GM21825 (cell line): ENCODE data around the gene GPA33.

ENCODE experiments used
- ATAC-seq: cut with Tn5 transposase; IDR thresholded peaks from one replicate; pipeline ENCODE4 v1.9.1; 2021; ENCODE audit warnings: mild to moderate bottlenecking, moderate library complexity; ENCODE audit not compliant: unreplicated experiment

GPA33 gene

GRCh38 chr1:167118188-167118587 lies 28.0 kb upstream of the GPA33 start:
- no peak for ATAC-seq

- no peak for ATAC-seq
These were observed 27.0 kb upstream of the GPA33 start for GRCh38 chr1:167117225-167117624.

- no peak for ATAC-seq
These were observed 26.0 kb upstream of the GPA33 start for GRCh38 chr1:167116174-167116573.

GRCh38 chr1:167115655-167116054 lies 25.5 kb upstream of the GPA33 start:
- no peak for ATAC-seq

- no peak for ATAC-seq
These were observed 24.5 kb upstream of the GPA33 start for GRCh38 chr1:167114725-167115124.

GRCh38 chr1:167111868-167112709 lies 21.9 kb upstream of the GPA33 start:
- no peak for ATAC-seq

GRCh38 chr1:167110586-167110985 lies 20.4 kb upstream of the GPA33 start:
- no peak for ATAC-seq

- ATAC-seq = peak; percentile 55
These were observed 18.9 kb upstream of the GPA33 start for GRCh38 chr1:167109125-167109524.

- ATAC-seq = no peak
These were observed 17.3 kb upstream of the GPA33 start for GRCh38 chr1:167107456-167107855.

- no peak for ATAC-seq
These were observed 15.9 kb upstream of the GPA33 start for GRCh38 chr1:167106119-167106461.

- ATAC-seq = no peak
These were observed 15.3 kb upstream of the GPA33 start for GRCh38 chr1:167105271-167106118.

GRCh38 chr1:167104256-167104633 lies 14.1 kb upstream of the GPA33 start:
- ATAC-seq = no peak

- no peak for ATAC-seq
These were observed 12.9 kb upstream of the GPA33 start for GRCh38 chr1:167102906-167103573.

GRCh38 chr1:167101754-167102153 lies 11.6 kb upstream of the GPA33 start:
- no peak for ATAC-seq

- ATAC-seq = no peak
These were observed 10.6 kb upstream of the GPA33 start for GRCh38 chr1:167100730-167101129.

- ATAC-seq = no peak
These were observed 9.7 kb upstream of the GPA33 start for GRCh38 chr1:167099851-167100250.

GRCh38 chr1:167095368-167095767 lies 5.2 kb upstream of the GPA33 start:
- ATAC-seq = no peak

- no peak for ATAC-seq
These were observed 4.5 kb upstream of the GPA33 start for GRCh38 chr1:167094690-167095089.

GRCh38 chr1:167093846-167094516 lies 3.8 kb upstream of the GPA33 start, which contains the start of gene STYXL2:
STYXL2 (plus strand) TSS chr1:167094075; CDS start chr1:167094850, 775 bp downstream.
- no peak for ATAC-seq

GRCh38 chr1:167092653-167093052 lies 2.5 kb upstream of the GPA33 start:
- ATAC-seq = no peak

GRCh38 chr1:167089939-167090313 lies 251 bp downstream of the GPA33 start:
- ATAC-seq = no peak
